Hypothalamus (tissue), 51 donors: ENCODE data around the gene NUDT11.
"Not testable (repeated sequence)": the region's sequence is repeated elsewhere in the genome, so short reads cannot be mapped to it uniquely, and the experiment has no call there.

Experiments
- DNase-seq, 51 donors: peaks; one replicate each; lab custom pipeline; 2025; lab: John Stamatoyannopoulos, UW

Gene NUDT11

GRCh38 chrX:51496501-51497291, at the start of gene NUDT11:
Gene NUDT11 (minus strand): TSS chrX:51496592. CDS start chrX:51496444, 148 bp downstream.
- peak in 38 of 51 donors; percentile 0 to 61 (median 24) for DNase-seq

GRCh38 chrX:51520393-51520792, 24.0 kb upstream of the NUDT11 start:
- DNase-seq, result no peak

- DNase-seq, result not testable (repeated sequence)
Observed at GRCh38 chrX:51519131-51519530, 22.7 kb upstream of the NUDT11 start.

- DNase-seq, result no peak
Observed at GRCh38 chrX:51507551-51507950, 11.2 kb upstream of the NUDT11 start.

- peak in 4 of 51 donors; percentile 0 to 4 (median 2) for DNase-seq
Observed at GRCh38 chrX:51495701-51496488, 497 bp downstream of the NUDT11 start.

GRCh38 chrX:51494409-51494808, 2.0 kb downstream of the NUDT11 start:
- no peak for DNase-seq

- no peak for DNase-seq
Observed at GRCh38 chrX:51487960-51488267, 8.5 kb downstream of the NUDT11 start.

- DNase-seq, result no peak
Observed at GRCh38 chrX:51484616-51485015, 11.8 kb downstream of the NUDT11 start.

GRCh38 chrX:51482411-51482810, 14.0 kb downstream of the NUDT11 start:
- DNase-seq, result not testable (repeated sequence)

GRCh38 chrX:51476930-51477329, 19.5 kb downstream of the NUDT11 start:
- DNase-seq, result no peak

- DNase-seq, result no peak
Observed at GRCh38 chrX:51463322-51463721, 33.1 kb downstream of the NUDT11 start.

- no peak for DNase-seq
Observed at GRCh38 chrX:51461053-51462044, 35.0 kb downstream of the NUDT11 start.

GRCh38 chrX:51459125-51459524, 37.3 kb downstream of the NUDT11 start:
- no peak for DNase-seq

- no peak for DNase-seq
Observed at GRCh38 chrX:51456814-51457213, 39.6 kb downstream of the NUDT11 start.

GRCh38 chrX:51456246-51456645, 40.1 kb downstream of the NUDT11 start:
- no peak for DNase-seq

GRCh38 chrX:51440365-51440764, 56.0 kb downstream of the NUDT11 start:
- no peak for DNase-seq
